T-helper 2 cell treated with Interferon-gamma antibody and Interleukin-4, amounts not matched to agents 5 μg/mL and 100 μg/mL, for 36 hours (primary cell): ENCODE data around the gene C11orf98.
"Not testable (repeated sequence)": the region's sequence is repeated elsewhere in the genome, so short reads cannot be mapped to it uniquely, and the experiment has no call there.

Experiments used
- DNase-seq: peaks from one replicate; pipeline ENCODE4 v3.0.0; 2021; ENCODE audit warnings: low spot score
- H3K27ac Mint-ChIP-seq: one replicate; pipeline ENCODE4 v1.8.0; 2021; ENCODE audit warnings: mild to moderate bottlenecking, mixed read lengths
- H3K27me3 Mint-ChIP-seq: one replicate; pipeline ENCODE4 v1.8.0; 2021; ENCODE audit warnings: low read depth, mixed read lengths
- H3K36me3 Mint-ChIP-seq: one replicate; pipeline ENCODE4 v1.8.0; 2021; ENCODE audit warnings: low read depth, mixed read lengths
- H3K4me1 Mint-ChIP-seq: one replicate; pipeline ENCODE4 v1.8.0; 2021; ENCODE audit warnings: low read depth, mixed read lengths
- H3K4me3 Mint-ChIP-seq: one replicate; pipeline ENCODE4 v1.8.0; 2022; ENCODE audit warnings: mild to moderate bottlenecking, moderate library complexity, mixed read lengths
- H3K9me3 Mint-ChIP-seq: one replicate; pipeline ENCODE4 v1.8.0; 2021; ENCODE audit warnings: mixed read lengths

Gene C11orf98

GRCh38 chr11:62621567-62622470 is 43.2 kb downstream of the C11orf98 start, which contains the start of gene B3GAT3:
TSS of gene B3GAT3 (minus strand) at chr11:62621986. CDS start at chr11:62621947, 39 bp downstream.
- Mint-ChIP-seq H3K9me3 (no peaks in the 10 kb centered on the region), H3K4me1 (peaks cover 19% of the 10 kb centered on the region), H3K27me3 (no peaks in the 10 kb centered on the region)

GRCh38 chr11:62621027-62621566 is 43.9 kb downstream of the C11orf98 start:
- Mint-ChIP-seq H3K4me1 (peaks cover 19% of the 10 kb centered on the region), H3K9me3 (no peaks in the 10 kb centered on the region), H3K27me3 (no peaks in the 10 kb centered on the region), H3K36me3 (peaks cover 40% of the 10 kb centered on the region), H3K27ac (peak overlapping the region; percentile 89), H3K4me3 (peak overlapping the region; percentile 85)
- no peak for DNase-seq

More at GRCh38 chr11:62621567-62622470, 43.2 kb downstream of the C11orf98 start, which contains the start of gene B3GAT3:
- DNase-seq: peak; percentile 97
- Mint-ChIP-seq H3K4me3 (peak within 1 kb of the TSS; percentile 85), H3K36me3 (peaks cover 43% of the 10 kb centered on the region), H3K27ac (peak within 1 kb of the TSS; percentile 97)

GRCh38 chr11:62616957-62617356 is 48.1 kb downstream of the C11orf98 start:
- not testable (repeated sequence) for H3K27me3 Mint-ChIP-seq, H3K27ac Mint-ChIP-seq, DNase-seq, H3K4me3 Mint-ChIP-seq, H3K9me3 Mint-ChIP-seq
- Mint-ChIP-seq H3K36me3 (peaks cover 29% of the 10 kb centered on the region), H3K4me1 (peaks cover 23% of the 10 kb centered on the region)

- Mint-ChIP-seq H3K4me3 (no peak overlapping the region), H3K27ac (no peak overlapping the region), H3K4me1 (peaks cover 25% of the 10 kb centered on the region), H3K27me3 (no peaks in the 10 kb centered on the region), H3K36me3 (peaks cover 22% of the 10 kb centered on the region), H3K9me3 (no peaks in the 10 kb centered on the region)
- DNase-seq: no peak
Observed at GRCh38 chr11:62615521-62615920, 49.5 kb downstream of the C11orf98 start.

- DNase-seq: no peak
- Mint-ChIP-seq H3K4me3 (no peak overlapping the region), H3K9me3 (no peaks in the 10 kb centered on the region), H3K27ac (peak overlapping the region; percentile 76), H3K4me1 (peaks cover 26% of the 10 kb centered on the region), H3K36me3 (peaks cover 30% of the 10 kb centered on the region), H3K27me3 (no peaks in the 10 kb centered on the region)
Observed at GRCh38 chr11:62614275-62614674, 50.7 kb downstream of the C11orf98 start.

GRCh38 chr11:62613291-62613778 is 51.7 kb downstream of the C11orf98 start:
- Mint-ChIP-seq H3K9me3 (no peaks in the 10 kb centered on the region), H3K36me3 (peaks cover 32% of the 10 kb centered on the region), H3K4me3 (no peak overlapping the region), H3K27ac (peak overlapping the region; percentile 82), H3K27me3 (no peaks in the 10 kb centered on the region), H3K4me1 (peaks cover 27% of the 10 kb centered on the region)
- DNase-seq: no peak
